Measurements from ENCODE around the gene STARD4.

Gene STARD4

GRCh38 chr5:111513131-111513520 is 791 bp upstream of the STARD4 start:
- Histone ChIP-seq H3K4me3 (ENCODE audit: insufficient read depth in 1 of 2, low read depth in 1 of 2, low read length in 2 of 2) (peak overlapping the region; percentile 90 to 95), H2BK12ac (ENCODE audit: low read length in 2 of 2) (peak overlapping the region in 1 of 2 experiments; percentile 77), H3K4me2 (ENCODE audit: low read length, poor library complexity, severe bottlenecking) (peak overlapping the region; percentile 84), H3K36me3 (ENCODE audit: control insufficient read depth in 1 of 2, insufficient read depth in 2 of 2, low read depth in 1 of 2, low read length in 2 of 2) (no peaks in the 10 kb centered on the region), H3K79me1 (replicated peaks; ENCODE audit: low read length, poor library complexity, severe bottlenecking) (no peaks in the 10 kb centered on the region), H3K18ac (ENCODE audit: low read depth in 1 of 2, low read length in 2 of 2) (peak overlapping the region; percentile 90 to 92), H3K14ac (ENCODE audit: low read length in 2 of 2) (peak overlapping the region in 1 of 2 experiments; percentile 65), H3K27ac (ENCODE audit: low read length, poor library complexity, severe bottlenecking) (peak overlapping the region; percentile 93), H4K8ac (ENCODE audit: low read length) (peak overlapping the region; percentile 91), H4K91ac (ENCODE audit: low read length) (peak overlapping the region; percentile 30), H2BK15ac (ENCODE audit: low read depth, poor library complexity, severe bottlenecking) (peak overlapping the region; percentile 57), H2BK5ac (ENCODE audit: low read depth, low read length, poor library complexity, severe bottlenecking) (no peak overlapping the region), H3K9me3 (ENCODE audit: control insufficient read depth, low read length) (no peaks in the 10 kb centered on the region), H2AK5ac (ENCODE audit: low read length, severe bottlenecking) (no peak overlapping the region), H2AFZ (ENCODE audit: low read depth, low read length) (peak overlapping the region; percentile 61), H3K4me1 (ENCODE audit: control insufficient read depth, insufficient read depth, low read depth, low read length) (no peaks in the 10 kb centered on the region), H3K23ac (ENCODE audit: low read length in 2 of 2) (no peak overlapping the region), H3K9ac (ENCODE audit: low read length) (peak overlapping the region; percentile 93), H2BK120ac (ENCODE audit: low read depth, low read length) (peak overlapping the region; percentile 39), H3K27me3 (ENCODE audit: control insufficient read depth in 1 of 2, insufficient read depth in 1 of 2, low read length in 2 of 2) (no peaks in the 10 kb centered on the region), H3K4ac (ENCODE audit: low read depth in 1 of 2, low read length in 2 of 2) (peak overlapping the region; percentile 49 to 77)
- no peak for DNase-seq
- 14% methylated on average over 5 of the region's 6 CpGs for WGBS

- no peaks in the 10 kb centered on the region for H3K27me3 ChIP-seq (ENCODE audit: control insufficient read depth in 1 of 2, insufficient read depth in 1 of 2, low read length in 2 of 2)
- H3K27ac ChIP-seq (ENCODE audit: low read length, poor library complexity, severe bottlenecking) = peak overlapping the region; percentile 56
- H4K8ac ChIP-seq (ENCODE audit: low read length) = peak overlapping the region; percentile 94
- peak overlapping the region in 1 of 2 experiments; percentile 66 for H3K23ac ChIP-seq (ENCODE audit: low read length in 2 of 2)
- no peaks in the 10 kb centered on the region for H3K9me3 ChIP-seq (ENCODE audit: control insufficient read depth, low read length)
- peak overlapping the region; percentile 65 for H2BK120ac ChIP-seq (ENCODE audit: low read depth, low read length)
- peak overlapping the region; percentile 60 for H2AFZ ChIP-seq (ENCODE audit: low read depth, low read length)
- peak overlapping the region; percentile 48 for H2BK5ac ChIP-seq (ENCODE audit: low read depth, low read length, poor library complexity, severe bottlenecking)
- under 1% methylated on average over 32 of the region's 32 CpGs for WGBS
- no peaks in the 10 kb centered on the region for H3K79me1 ChIP-seq (replicated peaks; ENCODE audit: low read length, poor library complexity, severe bottlenecking)
- peak; percentile 56 for DNase-seq
- H2AK5ac ChIP-seq (ENCODE audit: low read length, severe bottlenecking) = no peak overlapping the region
- H4K91ac ChIP-seq (ENCODE audit: low read length) = peak overlapping the region; percentile 99
- peak overlapping the region; percentile 92 to 94 for H3K4ac ChIP-seq (ENCODE audit: low read depth in 1 of 2, low read length in 2 of 2)
- H3K9ac ChIP-seq (ENCODE audit: low read length) = peak overlapping the region; percentile 93
- peak overlapping the region; percentile 65 for H3K4me2 ChIP-seq (ENCODE audit: low read length, poor library complexity, severe bottlenecking)
- H3K36me3 ChIP-seq (ENCODE audit: control insufficient read depth in 1 of 2, insufficient read depth in 2 of 2, low read depth in 1 of 2, low read length in 2 of 2) = no peaks in the 10 kb centered on the region
- peak overlapping the region; percentile 69 to 90 for H2BK12ac ChIP-seq (ENCODE audit: low read length in 2 of 2)
- peak overlapping the region; percentile 88 to 99 for H3K18ac ChIP-seq (ENCODE audit: low read depth in 1 of 2, low read length in 2 of 2)
- H3K4me3 ChIP-seq (ENCODE audit: insufficient read depth in 1 of 2, low read depth in 1 of 2, low read length in 2 of 2) = peak overlapping the region; percentile 90 to 95
- H3K14ac ChIP-seq (ENCODE audit: low read length in 2 of 2) = peak overlapping the region in 1 of 2 experiments; percentile 90
- no peaks in the 10 kb centered on the region for H3K4me1 ChIP-seq (ENCODE audit: control insufficient read depth, insufficient read depth, low read depth, low read length)
- peak overlapping the region; percentile 91 for H2BK15ac ChIP-seq (ENCODE audit: low read depth, poor library complexity, severe bottlenecking)
These were observed 432 bp downstream of the STARD4 start for GRCh38 chr5:111511831-111512374.

GRCh38 chr5:111511174-111511830 is 1.0 kb downstream of the STARD4 start:
- no peak overlapping the region for H3K4ac ChIP-seq (ENCODE audit: low read depth in 1 of 2, low read length in 2 of 2)
- peak overlapping the region; percentile 65 for H3K4me2 ChIP-seq (ENCODE audit: low read length, poor library complexity, severe bottlenecking)
- H3K27me3 ChIP-seq (ENCODE audit: control insufficient read depth in 1 of 2, insufficient read depth in 1 of 2, low read length in 2 of 2) = no peaks in the 10 kb centered on the region
- no peak overlapping the region for H3K14ac ChIP-seq (ENCODE audit: low read length in 2 of 2)
- no peak overlapping the region for H2AFZ ChIP-seq (ENCODE audit: low read depth, low read length)
- no peak overlapping the region for H4K8ac ChIP-seq (ENCODE audit: low read length)
- H2AK5ac ChIP-seq (ENCODE audit: low read length, severe bottlenecking) = no peak overlapping the region
- H3K9me3 ChIP-seq (ENCODE audit: control insufficient read depth, low read length) = no peaks in the 10 kb centered on the region
- H3K36me3 ChIP-seq (ENCODE audit: control insufficient read depth in 1 of 2, insufficient read depth in 2 of 2, low read depth in 1 of 2, low read length in 2 of 2) = peaks cover 0 to 3% of the 10 kb centered on the region in 2 experiments
- H3K4me3 ChIP-seq (ENCODE audit: insufficient read depth in 1 of 2, low read depth in 1 of 2, low read length in 2 of 2) = peak overlapping the region; percentile 90 to 95
- H3K18ac ChIP-seq (ENCODE audit: low read depth in 1 of 2, low read length in 2 of 2) = no peak overlapping the region
- H2BK15ac ChIP-seq (ENCODE audit: low read depth, poor library complexity, severe bottlenecking) = no peak overlapping the region
- peak overlapping the region; percentile 93 for H3K9ac ChIP-seq (ENCODE audit: low read length)
- no peaks in the 10 kb centered on the region for H3K4me1 ChIP-seq (ENCODE audit: control insufficient read depth, insufficient read depth, low read depth, low read length)
- H4K91ac ChIP-seq (ENCODE audit: low read length) = no peak overlapping the region
- H2BK12ac ChIP-seq (ENCODE audit: low read length in 2 of 2) = no peak overlapping the region
- H3K79me1 ChIP-seq (replicated peaks; ENCODE audit: low read length, poor library complexity, severe bottlenecking) = no peaks in the 10 kb centered on the region
- DNase-seq = peak; percentile 29
- no peak overlapping the region for H3K23ac ChIP-seq (ENCODE audit: low read length in 2 of 2)
- no peak overlapping the region for H2BK120ac ChIP-seq (ENCODE audit: low read depth, low read length)
- H3K27ac ChIP-seq (ENCODE audit: low read length, poor library complexity, severe bottlenecking) = no peak overlapping the region
- no peak overlapping the region for H2BK5ac ChIP-seq (ENCODE audit: low read depth, low read length, poor library complexity, severe bottlenecking)
- WGBS = 0% methylated on average over 2 of the region's 2 CpGs

GRCh38 chr5:111509119-111509518 is 3.2 kb downstream of the STARD4 start:
- Histone ChIP-seq H3K4me1 (ENCODE audit: control insufficient read depth, insufficient read depth, low read depth, low read length) (no peaks in the 10 kb centered on the region), H2AFZ (ENCODE audit: low read depth, low read length) (no peak overlapping the region), H3K27me3 (ENCODE audit: control insufficient read depth in 1 of 2, insufficient read depth in 1 of 2, low read length in 2 of 2) (no peaks in the 10 kb centered on the region), H3K9ac (ENCODE audit: low read length) (no peak overlapping the region), H3K79me1 (replicated peaks; ENCODE audit: low read length, poor library complexity, severe bottlenecking) (peaks cover 2% of the 10 kb centered on the region), H2BK15ac (ENCODE audit: low read depth, poor library complexity, severe bottlenecking) (no peak overlapping the region), H3K14ac (ENCODE audit: low read length in 2 of 2) (no peak overlapping the region), H3K18ac (ENCODE audit: low read depth in 1 of 2, low read length in 2 of 2) (no peak overlapping the region), H3K4me2 (ENCODE audit: low read length, poor library complexity, severe bottlenecking) (no peak overlapping the region), H2AK5ac (ENCODE audit: low read length, severe bottlenecking) (no peak overlapping the region), H4K91ac (ENCODE audit: low read length) (no peak overlapping the region), H3K27ac (ENCODE audit: low read length, poor library complexity, severe bottlenecking) (no peak overlapping the region), H3K9me3 (ENCODE audit: control insufficient read depth, low read length) (no peaks in the 10 kb centered on the region), H2BK5ac (ENCODE audit: low read depth, low read length, poor library complexity, severe bottlenecking) (no peak overlapping the region), H2BK120ac (ENCODE audit: low read depth, low read length) (no peak overlapping the region), H2BK12ac (ENCODE audit: low read length in 2 of 2) (no peak overlapping the region), H3K4me3 (ENCODE audit: insufficient read depth in 1 of 2, low read depth in 1 of 2, low read length in 2 of 2) (no peak overlapping the region), H4K8ac (ENCODE audit: low read length) (no peak overlapping the region), H3K36me3 (ENCODE audit: control insufficient read depth in 1 of 2, insufficient read depth in 2 of 2, low read depth in 1 of 2, low read length in 2 of 2) (peaks cover 2 to 19% of the 10 kb centered on the region in 2 experiments), H3K23ac (ENCODE audit: low read length in 2 of 2) (no peak overlapping the region), H3K4ac (ENCODE audit: low read depth in 1 of 2, low read length in 2 of 2) (no peak overlapping the region)
- no CpG with 5 or more reads among the region's 1 CpG for WGBS
- no peak for DNase-seq
